H1 (cell line): Measurements from ENCODE around the gene KRTAP17-1. TPM values are rescaled to one million over a fixed set of nuclear protein-coding genes. Genes with fewer than 3 reads are reported as not detected.

ENCODE experiments used
- CTCF ChIA-PET: fragments of 300-600 bp; sonication (Branson Sonifier 250); formaldehyde crosslinking; loops from one replicate; lab custom pipeline; 2021; ENCODE audit not compliant: partially characterized antibody; lab: Charles Lee
- POLR2A ChIA-PET: fragments of 300-600 bp; sonication (Branson Sonifier 250); formaldehyde crosslinking; loops from one replicate; lab custom pipeline; 2021; ENCODE audit warnings: inconsistent platforms; ENCODE audit not compliant: partially characterized antibody; lab: Charles Lee
- DNase-seq, 2 experiments: peaks; one replicate each; pipeline versions ENCODE4 v3.0.0 to v3.0.0-alpha.2; 2010 to 2022; ENCODE audit warnings: low spot score in 2 of 2, low read depth in 1 of 2, mixed read lengths in 1 of 2
- FAIRE-seq: peaks from 2 replicates; lab custom pipeline; 2011; peaks lifted over from hg19 to GRCh38; lab: Jason Lieb, UNC
- H2AFZ ChIP-seq: 2 replicates; pipeline ENCODE4 v1.8.1; 2012; ENCODE audit warnings: low read length, inconsistent platforms
- H2AK5ac ChIP-seq: 2 replicates; pipeline ENCODE4 v1.6.1; 2013; ENCODE audit warnings: low read depth, low read length
- H2BK120ac ChIP-seq: replicated peaks from 2 replicates; pipeline ENCODE3; 2013; ENCODE audit warnings: low read depth, low read length, inconsistent platforms
- H2BK12ac ChIP-seq: 2 replicates; pipeline ENCODE4 v1.6.1; 2013; ENCODE audit warnings: low read depth, low read length
- H2BK15ac ChIP-seq: 2 replicates; pipeline ENCODE4 v1.6.1; 2013; ENCODE audit warnings: low read length
- H2BK20ac ChIP-seq: 2 replicates; pipeline ENCODE4 v1.6.1; 2013; ENCODE audit warnings: low read length
- H2BK5ac ChIP-seq: 2 replicates; pipeline ENCODE4 v1.6.1; 2013; ENCODE audit warnings: low read depth, low read length
- H3K14ac ChIP-seq: 2 replicates; pipeline ENCODE4 v1.6.1; 2013; ENCODE audit warnings: inconsistent platforms; ENCODE audit not compliant: insufficient read length
- H3K18ac ChIP-seq: 2 replicates; pipeline ENCODE4 v1.6.1; 2013; ENCODE audit warnings: low read length; ENCODE audit errors: extremely low read depth
- H3K23ac ChIP-seq: 2 replicates; pipeline ENCODE4 v1.6.1; 2013; ENCODE audit warnings: inconsistent platforms; ENCODE audit not compliant: insufficient read length
- H3K23me2 ChIP-seq: 2 replicates; pipeline ENCODE4 v1.6.1; 2013; ENCODE audit warnings: low read depth, low read length
- H3K27ac ChIP-seq: 2 replicates; pipeline ENCODE4 v1.6.1; 2011; ENCODE audit warnings: low read depth, low read length, inconsistent platforms
- H3K27me3 ChIP-seq, 4 experiments: replicated peaks in 1 of 4; 1 replicate in 1 of 4; 2 replicates in 3 of 4; pipeline versions ENCODE4 v1.6.1 to v1.8.1; 2011 to 2013; ENCODE audit warnings: low read length in 3 of 4, mild to moderate bottlenecking in 3 of 4, inconsistent platforms in 2 of 4, mixed read lengths in 2 of 4, moderate library complexity in 1 of 4; ENCODE audit not compliant: control insufficient read depth in 3 of 4, insufficient read depth in 3 of 4; ENCODE audit errors: extremely low read depth in 1 of 4
- H3K36me3 ChIP-seq, 4 experiments: 2 replicates each; pipeline versions ENCODE4 v1.6.1 to v1.8.1; 2011 to 2013; ENCODE audit warnings: mild to moderate bottlenecking in 4 of 4, low read length in 3 of 4, moderate library complexity in 2 of 4, control low read depth in 1 of 4, inconsistent platforms in 1 of 4; ENCODE audit not compliant: insufficient read depth in 4 of 4, control insufficient read depth in 2 of 4
- H3K4ac ChIP-seq: replicated peaks from 2 replicates; pipeline ENCODE3; 2013; ENCODE audit warnings: low read length, low read depth, mixed read lengths, inconsistent platforms; ENCODE audit not compliant: insufficient read length
- H3K4me1 ChIP-seq, 4 experiments: replicated peaks in 1 of 4; 1 replicate in 1 of 4; 2 replicates in 3 of 4; pipeline versions ENCODE4 v1.6.1 to v1.8.1; 2011 to 2013; ENCODE audit warnings: low read length in 3 of 4, inconsistent platforms in 2 of 4, mixed read lengths in 1 of 4; ENCODE audit not compliant: insufficient read depth in 4 of 4, control insufficient read depth in 3 of 4
- H3K4me2 ChIP-seq, 2 experiments: 2 replicates each; pipeline versions ENCODE4 v1.6.1 to v1.8.1; 2011 to 2013; ENCODE audit warnings: low read depth in 2 of 2, low read length in 2 of 2, control low read depth in 1 of 2, inconsistent platforms in 1 of 2, mild to moderate bottlenecking in 1 of 2; ENCODE audit not compliant: insufficient read depth in 1 of 2
- H3K4me3 ChIP-seq, 4 experiments: fragments of 200-600, 300-600 bp in 1 of 4; sonication (generic), shearing (Covaris generic), sonication (Bioruptor Twin) in 1 of 4; 2 replicates each; pipeline versions ENCODE4 v1.5.1 to v1.8.1; 2011 to 2016; ENCODE audit warnings: low read length in 4 of 4, low read depth in 3 of 4, control low read depth in 2 of 4, inconsistent platforms in 2 of 4, mild to moderate bottlenecking in 2 of 4, mixed read lengths in 1 of 4, moderate library complexity in 1 of 4; ENCODE audit not compliant: insufficient read depth in 2 of 4; ENCODE audit errors: extremely low read depth in 1 of 4
- H3K56ac ChIP-seq: replicated peaks from 2 replicates; pipeline ENCODE3; 2013; ENCODE audit warnings: low read depth, mild to moderate bottlenecking, mixed read lengths, low read length, inconsistent platforms; ENCODE audit not compliant: insufficient read length
- H3K79me1 ChIP-seq: 2 replicates; pipeline ENCODE4 v1.6.1; 2013; ENCODE audit warnings: low read depth, low read length, control low read depth
- H3K79me2 ChIP-seq, 2 experiments: 2 replicates each; pipeline versions ENCODE4 v1.6.1 to v1.8.1; 2012 to 2013; ENCODE audit warnings: low read length in 2 of 2, mild to moderate bottlenecking in 2 of 2, inconsistent platforms in 1 of 2; ENCODE audit not compliant: insufficient read depth in 2 of 2, control insufficient read depth in 1 of 2
- H3K9ac ChIP-seq, 4 experiments: replicated peaks in 1 of 4; 1 replicate in 1 of 4; 2 replicates in 3 of 4; pipeline versions ENCODE4 v1.6.1 to v1.8.1; 2011 to 2013; ENCODE audit warnings: low read depth in 3 of 4, low read length in 3 of 4, control low read depth in 2 of 4, mild to moderate bottlenecking in 2 of 4, moderate library complexity in 2 of 4, inconsistent platforms in 1 of 4; ENCODE audit errors: extremely low read depth in 1 of 4
- H3K9me3 ChIP-seq, 2 experiments: 2 replicates each; pipeline versions ENCODE4 v1.6.1 to v1.8.1; 2012 to 2013; ENCODE audit warnings: mild to moderate bottlenecking in 2 of 2, moderate library complexity in 2 of 2, control low read depth in 1 of 2, inconsistent platforms in 1 of 2, low read depth in 1 of 2, low read length in 1 of 2, mixed read lengths in 1 of 2; ENCODE audit not compliant: insufficient read depth in 2 of 2
- H4K20me1 ChIP-seq, 2 experiments: replicated peaks in 1 of 2; 2 replicates each; pipeline versions ENCODE3 to v1.8.1; 2011 to 2013; ENCODE audit warnings: inconsistent platforms in 2 of 2, low read length in 2 of 2, mild to moderate bottlenecking in 1 of 2; ENCODE audit not compliant: insufficient read depth in 2 of 2, control insufficient read depth in 1 of 2
- H4K5ac ChIP-seq: 2 replicates; pipeline ENCODE4 v1.6.1; 2013; ENCODE audit warnings: low read length, low read depth, mixed read lengths, inconsistent platforms; ENCODE audit not compliant: insufficient read length
- H4K8ac ChIP-seq: 2 replicates; pipeline ENCODE4 v1.8.0; 2013; ENCODE audit warnings: mild to moderate bottlenecking, moderate library complexity, low read length, inconsistent platforms; ENCODE audit not compliant: insufficient read depth; ENCODE audit errors: extremely low read depth
- H4K91ac ChIP-seq: replicated peaks from 2 replicates; pipeline ENCODE3; 2013; ENCODE audit warnings: low read length, mixed read lengths, inconsistent platforms; ENCODE audit not compliant: insufficient read length
- BRCA1 ChIP-seq: IDR thresholded peaks from 2 replicates; pipeline ENCODE4 v1.6.1; 2012; ENCODE audit warnings: low read depth, low read length, improper control_type of control experiment
- CTBP2 ChIP-seq: IDR thresholded peaks from 2 replicates; pipeline ENCODE4 v1.7.0; 2011; ENCODE audit warnings: borderline replicate concordance, mild to moderate bottlenecking, moderate library complexity, mixed read lengths, low read length; ENCODE audit not compliant: insufficient read depth, insufficient read length
- EZH2 ChIP-seq: fragments of 200-600 bp; sonication (generic); IDR thresholded peaks from 2 replicates; pipeline ENCODE4 v1.7.1; 2012; ENCODE audit warnings: low read depth, mild to moderate bottlenecking, moderate library complexity, low read length, inconsistent platforms; ENCODE audit not compliant: severe bottlenecking
- PHF8 ChIP-seq: fragments of 200-600 bp; sonication (generic); conservative IDR thresholded peaks from 2 replicates; pipeline ENCODE4 v1.7.1; 2012; ENCODE audit warnings: low read depth, mild to moderate bottlenecking, inconsistent platforms, low read length, moderate library complexity
- POU5F1 ChIP-seq: IDR thresholded peaks from 2 replicates; pipeline ENCODE4 v1.6.1; 2011; ENCODE audit warnings: low read depth, mild to moderate bottlenecking, low read length, moderate library complexity
- RBBP5 ChIP-seq: IDR thresholded peaks from 2 replicates; pipeline ENCODE4 v1.7.1; 2012; ENCODE audit warnings: low read depth, mild to moderate bottlenecking, inconsistent platforms, low read length, moderate library complexity, borderline replicate concordance
- RXRA ChIP-seq: IDR thresholded peaks from 2 replicates; pipeline ENCODE4 v1.6.1; 2011; ENCODE audit warnings: low read depth, mild to moderate bottlenecking, low read length, moderate library complexity; ENCODE audit not compliant: insufficient read depth
- SRF ChIP-seq: IDR thresholded peaks from 2 replicates; pipeline ENCODE4 v1.6.1; 2011; ENCODE audit warnings: mild to moderate bottlenecking, low read depth, low read length, moderate library complexity
- TEAD4 ChIP-seq: IDR thresholded peaks from 2 replicates; pipeline ENCODE4 v1.6.1; 2012; ENCODE audit warnings: low read depth, low read length, inconsistent platforms, mixed read lengths
- WGBS, 2 experiments: shearing (Covaris generic) in 1 of 2; methylation state at CpG; one replicate each; pipeline versions ENCODE4 v1.1.6 to v1.1.7; 2013 to 2015; ENCODE audit warnings: low lambda C conversion rate in 2 of 2, mixed read lengths in 2 of 2, inconsistent platforms in 1 of 2, low coverage in 1 of 2, missing lambda C conversion rate in 1 of 2; ENCODE audit not compliant: insufficient replicate concordance in 2 of 2, insufficient coverage in 1 of 2, insufficient read length in 1 of 2; ENCODE audit errors: extremely low coverage in 1 of 2, missing lambda C conversion rate in 1 of 2; 5-methylcytosine and 5-hydroxymethylcytosine counted together
- polyA plus RNA-seq, 7 experiments: library from polyadenylated mRNA; depleted of rRNA in 3 of 7; stranded (reverse) in 5 of 7; unstranded in 2 of 7; fragments of >200 nt in 5 of 7; fragments of 200-250 nt in 2 of 7; gene quantifications; 1 replicate in 5 of 7; 2 replicates in 1 of 7; 4 replicates in 1 of 7; pipeline versions ENCODE4 v1.2.1 to v1.2.3, GENCODE V29; 2011 to 2013; ENCODE audit warnings: missing spikeins in 2 of 7, mixed read lengths in 2 of 7
- total RNA-seq: library from RNA; stranded (reverse); fragmentation: NEBNext Ultra II Directional; extraction: Animal tissue kit (Norgen Biotek cat#: 25700); gene quantifications from 2 replicates; pipeline ENCODE4 v1.2.1, GENCODE V29; 2021
- TF ChIP-seq, protein P1 (sequence below): IDR thresholded peaks from 2 replicates; pipeline ENCODE4 v1.6.1; 2011; ENCODE audit warnings: low read depth, mild to moderate bottlenecking, low read length; ENCODE audit not compliant: insufficient read depth
- TF ChIP-seq, protein P2 (sequence below): IDR thresholded peaks from 2 replicates; pipeline ENCODE4 v1.6.1; 2012; ENCODE audit warnings: inconsistent platforms
- TF ChIP-seq, protein P3 (sequence below): IDR thresholded peaks from 2 replicates; pipeline ENCODE4 v1.6.1; 2011; ENCODE audit warnings: low read length, improper control_type of control experiment

Gene KRTAP17-1
- total and polyA plus RNA-seq, 2 of the 8 experiments (the other 6 are each of a cell fraction or from before 2014, with no cell fraction given): not detected

DNA sequence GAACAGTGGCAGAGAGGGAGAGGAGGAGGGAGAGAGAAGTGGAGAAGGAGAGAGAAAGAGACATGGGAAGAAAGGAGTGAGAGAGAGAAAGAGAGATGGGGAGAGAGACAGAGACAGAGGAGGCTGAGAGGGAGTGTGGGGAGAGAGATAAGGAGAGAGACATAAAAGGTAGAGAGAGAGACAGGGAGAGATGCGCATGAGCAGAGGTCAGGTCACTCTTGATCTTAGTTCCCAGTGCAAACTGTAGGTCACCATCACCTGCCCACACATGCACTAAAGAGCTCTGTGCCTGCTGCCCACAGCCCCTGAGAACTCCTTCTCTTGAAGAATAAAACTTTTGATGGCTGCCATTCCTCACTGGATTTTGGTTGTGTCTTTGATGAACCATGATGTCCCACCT is 20.2 kb upstream of the KRTAP17-1 start:
- no peaks in the 10 kb centered on the region for H4K20me1 ChIP-seq
- H4K5ac ChIP-seq: no peak overlapping the region
- no peaks in the 10 kb centered on the region for H3K9me3 ChIP-seq
- H2BK5ac ChIP-seq: no peak overlapping the region
- H2BK15ac ChIP-seq: no peak overlapping the region
- 88% methylated on average over 1 of the region's 1 CpG; no CpG with 5 or more reads in 1 of the 2 experiments for WGBS, 2 experiments
- H3K14ac ChIP-seq: no peak overlapping the region
- CTCF ChIA-PET: interaction anchor here (1.0 kb wide), 1 partner anchor 12 kb away, joined by 3 read pairs; no protein-coding TSS in a partner anchor
- H3K4me1 ChIP-seq: no peaks in the 10 kb centered on the region
- H3K18ac ChIP-seq: no peak overlapping the region
- no peak overlapping the region for H2AK5ac ChIP-seq
- H2AFZ ChIP-seq: no peak overlapping the region
- no peak overlapping the region for H3K56ac ChIP-seq
- no peak overlapping the region for H3K23ac ChIP-seq
- DNase-seq: no peak
- H3K27ac ChIP-seq: no peak overlapping the region
- H3K4me3 ChIP-seq: no peak overlapping the region
- no peak for FAIRE-seq
- H4K8ac ChIP-seq: no peak overlapping the region
- no peak overlapping the region for H3K4ac ChIP-seq
- H3K4me2 ChIP-seq: no peak overlapping the region
- no peak overlapping the region for H2BK20ac ChIP-seq
- POLR2A ChIA-PET: no interaction called here
- H3K9ac ChIP-seq: no peak overlapping the region
- H3K79me1 ChIP-seq: no peaks in the 10 kb centered on the region
- no peaks in the 10 kb centered on the region for H3K23me2 ChIP-seq
- H4K91ac ChIP-seq: no peak overlapping the region
- no peaks in the 10 kb centered on the region for H3K36me3 ChIP-seq
- no peak overlapping the region for H2BK12ac ChIP-seq
- H3K27me3 ChIP-seq: no peaks in the 10 kb centered on the region
- no peaks in the 10 kb centered on the region for H3K79me2 ChIP-seq
- no peak overlapping the region for H2BK120ac ChIP-seq
- TF ChIP-seq TEAD4 (no peak), PHF8 (no peak), RXRA (no peak), RBBP5 (no peak), BRCA1 (no peak), EZH2 (no peak), CTBP2 (no peak), SRF (no peak), POU5F1 (no peak)
- TF ChIP-seq, protein P1, sequence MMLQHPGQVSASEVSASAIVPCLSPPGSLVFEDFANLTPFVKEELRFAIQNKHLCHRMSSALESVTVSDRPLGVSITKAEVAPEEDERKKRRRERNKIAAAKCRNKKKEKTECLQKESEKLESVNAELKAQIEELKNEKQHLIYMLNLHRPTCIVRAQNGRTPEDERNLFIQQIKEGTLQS: no peak
- TF ChIP-seq, protein P2, sequence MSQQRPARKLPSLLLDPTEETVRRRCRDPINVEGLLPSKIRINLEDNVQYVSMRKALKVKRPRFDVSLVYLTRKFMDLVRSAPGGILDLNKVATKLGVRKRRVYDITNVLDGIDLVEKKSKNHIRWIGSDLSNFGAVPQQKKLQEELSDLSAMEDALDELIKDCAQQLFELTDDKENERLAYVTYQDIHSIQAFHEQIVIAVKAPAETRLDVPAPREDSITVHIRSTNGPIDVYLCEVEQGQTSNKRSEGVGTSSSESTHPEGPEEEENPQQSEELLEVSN: no peak
- TF ChIP-seq, protein P3, sequence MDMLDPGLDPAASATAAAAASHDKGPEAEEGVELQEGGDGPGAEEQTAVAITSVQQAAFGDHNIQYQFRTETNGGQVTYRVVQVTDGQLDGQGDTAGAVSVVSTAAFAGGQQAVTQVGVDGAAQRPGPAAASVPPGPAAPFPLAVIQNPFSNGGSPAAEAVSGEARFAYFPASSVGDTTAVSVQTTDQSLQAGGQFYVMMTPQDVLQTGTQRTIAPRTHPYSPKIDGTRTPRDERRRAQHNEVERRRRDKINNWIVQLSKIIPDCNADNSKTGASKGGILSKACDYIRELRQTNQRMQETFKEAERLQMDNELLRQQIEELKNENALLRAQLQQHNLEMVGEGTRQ: no peak
